GM12864 (cell line): ENCODE data around the gene SCAF1.

ENCODE experiments used
- DNase-seq: peaks from one replicate; pipeline ENCODE4 v3.0.0-alpha.2; 2011; ENCODE audit warnings: low read depth
- H3K4me3 ChIP-seq: 2 replicates; pipeline ENCODE4 v1.5.1; 2011; ENCODE audit warnings: mild to moderate bottlenecking, low read depth, low read length, control low read depth
- CTCF ChIP-seq: IDR thresholded peaks from 2 replicates; pipeline ENCODE4 v1.5.1; 2011; ENCODE audit warnings: low read depth, mild to moderate bottlenecking, moderate library complexity, low read length, control low read depth, inconsistent platforms; ENCODE audit errors: missing control alignments

SCAF1 gene

GRCh38 chr19:49594993-49595818 is 46.8 kb upstream of the SCAF1 start:
- DNase-seq: no peak
- H3K4me3 ChIP-seq: no peak overlapping the region
- TF ChIP-seq CTCF: no peak

- TF ChIP-seq CTCF: no peak
- no peak for DNase-seq
- no peak overlapping the region for H3K4me3 ChIP-seq
These were observed 46.1 kb upstream of the SCAF1 start for GRCh38 chr19:49595819-49596404.

GRCh38 chr19:49596407-49596806 is 45.6 kb upstream of the SCAF1 start:
- DNase-seq: no peak
- TF ChIP-seq CTCF: no peak
- no peak overlapping the region for H3K4me3 ChIP-seq

- no peak overlapping the region for H3K4me3 ChIP-seq
- no peak for TF ChIP-seq CTCF
- DNase-seq: no peak
These were observed 44.9 kb upstream of the SCAF1 start for GRCh38 chr19:49596954-49597702.

GRCh38 chr19:49597703-49597974 is 44.4 kb upstream of the SCAF1 start:
- no peak overlapping the region for H3K4me3 ChIP-seq
- no peak for TF ChIP-seq CTCF

GRCh38 chr19:49599378-49600295 is 42.4 kb upstream of the SCAF1 start:
- DNase-seq: no peak
- no peak overlapping the region for H3K4me3 ChIP-seq
- TF ChIP-seq CTCF: no peak

More at GRCh38 chr19:49597703-49597974, 44.4 kb upstream of the SCAF1 start:
- DNase-seq: no peak
